ENCODE measurements around the gene PRELID3B.

Gene PRELID3B

GRCh38 chr20:59005523-59006166 is 36.9 kb downstream of the PRELID3B start:
- no peak for DNase-seq
- peaks cover 51% of the 10 kb centered on the region for H3K4me1 Mint-ChIP-seq
- no peaks in the 10 kb centered on the region for H3K9me3 Mint-ChIP-seq
- CTCF ChIA-PET, result no interaction called here
- H3K4me3 Mint-ChIP-seq, result peak overlapping the region; percentile 79
- peaks cover 28% of the 10 kb centered on the region for H3K27me3 Mint-ChIP-seq
- H3K27ac Mint-ChIP-seq, result peak overlapping the region; percentile 89
- peaks cover 25% of the 10 kb centered on the region for H3K36me3 Mint-ChIP-seq

GRCh38 chr20:59004763-59005522 is 37.6 kb downstream of the PRELID3B start:
- peaks cover 21% of the 10 kb centered on the region for H3K27me3 Mint-ChIP-seq
- H3K36me3 Mint-ChIP-seq, result peaks cover 29% of the 10 kb centered on the region
- peak overlapping the region; percentile 89 for H3K27ac Mint-ChIP-seq
- CTCF ChIA-PET, result no interaction called here
- H3K4me1 Mint-ChIP-seq, result peaks cover 45% of the 10 kb centered on the region
- H3K4me3 Mint-ChIP-seq, result peak overlapping the region; percentile 79
- no peaks in the 10 kb centered on the region for H3K9me3 Mint-ChIP-seq
- peak; percentile 67 for DNase-seq

GRCh38 chr20:59004493-59004762 is 38.2 kb downstream of the PRELID3B start:
- DNase-seq, result no peak
- Mint-ChIP-seq H3K27me3 (peaks cover 16% of the 10 kb centered on the region), H3K4me1 (peaks cover 43% of the 10 kb centered on the region), H3K36me3 (peaks cover 30% of the 10 kb centered on the region), H3K9me3 (no peaks in the 10 kb centered on the region), H3K27ac (peak overlapping the region; percentile 89), H3K4me3 (peak overlapping the region; percentile 79)
- CTCF ChIA-PET, result no interaction called here

GRCh38 chr20:59003836-59004492 is 38.6 kb downstream of the PRELID3B start:
- H3K4me1 Mint-ChIP-seq, result peaks cover 43% of the 10 kb centered on the region
- no peaks in the 10 kb centered on the region for H3K9me3 Mint-ChIP-seq
- CTCF ChIA-PET, result no interaction called here
- no peak for DNase-seq
- H3K4me3 Mint-ChIP-seq, result peak overlapping the region; percentile 79
- peak overlapping the region; percentile 62 for H3K27ac Mint-ChIP-seq
- H3K27me3 Mint-ChIP-seq, result peaks cover 11% of the 10 kb centered on the region
- H3K36me3 Mint-ChIP-seq, result peaks cover 32% of the 10 kb centered on the region

- DNase-seq, result no peak
- H3K27me3 Mint-ChIP-seq, result peaks cover under 1% of the 10 kb centered on the region
- CTCF ChIA-PET, result no interaction called here
- H3K36me3 Mint-ChIP-seq, result peaks cover 35% of the 10 kb centered on the region
- peak overlapping the region; percentile 24 for H3K27ac Mint-ChIP-seq
- H3K4me3 Mint-ChIP-seq, result no peak overlapping the region
- no peaks in the 10 kb centered on the region for H3K9me3 Mint-ChIP-seq
- H3K4me1 Mint-ChIP-seq, result peaks cover 43% of the 10 kb centered on the region
These were observed 39.6 kb downstream of the PRELID3B start for GRCh38 chr20:59002874-59003399.

GRCh38 chr20:59002388-59002787 is 40.2 kb downstream of the PRELID3B start:
- H3K9me3 Mint-ChIP-seq, result no peaks in the 10 kb centered on the region
- no peaks in the 10 kb centered on the region for H3K27me3 Mint-ChIP-seq
- CTCF ChIA-PET, result no interaction called here
- H3K27ac Mint-ChIP-seq, result peak overlapping the region; percentile 1
- DNase-seq, result no peak
- H3K36me3 Mint-ChIP-seq, result peaks cover 39% of the 10 kb centered on the region
- peaks cover 41% of the 10 kb centered on the region for H3K4me1 Mint-ChIP-seq
- no peak overlapping the region for H3K4me3 Mint-ChIP-seq

- Mint-ChIP-seq H3K9me3 (no peaks in the 10 kb centered on the region), H3K27ac (peak overlapping the region; percentile 37), H3K4me3 (no peak overlapping the region), H3K27me3 (no peaks in the 10 kb centered on the region), H3K4me1 (peaks cover 41% of the 10 kb centered on the region), H3K36me3 (peaks cover 43% of the 10 kb centered on the region)
- CTCF ChIA-PET, result no interaction called here
- DNase-seq, result no peak
These were observed 41.0 kb downstream of the PRELID3B start for GRCh38 chr20:59001449-59002171.

- no peaks in the 10 kb centered on the region for H3K9me3 Mint-ChIP-seq
These were observed 41.5 kb downstream of the PRELID3B start for GRCh38 chr20:59001068-59001448.

GRCh38 chr20:59000326-59000725 is 42.3 kb downstream of the PRELID3B start:
- Mint-ChIP-seq H3K4me3 (no peak overlapping the region), H3K4me1 (peaks cover 32% of the 10 kb centered on the region), H3K27me3 (no peaks in the 10 kb centered on the region), H3K36me3 (peaks cover 53% of the 10 kb centered on the region), H3K9me3 (no peaks in the 10 kb centered on the region), H3K27ac (no peak overlapping the region)
- DNase-seq, result no peak
- CTCF ChIA-PET, result no interaction called here

More at GRCh38 chr20:59001068-59001448, 41.5 kb downstream of the PRELID3B start:
- DNase-seq, result no peak
- peaks cover 46% of the 10 kb centered on the region for H3K36me3 Mint-ChIP-seq
- H3K4me3 Mint-ChIP-seq, result no peak overlapping the region
- H3K27ac Mint-ChIP-seq, result no peak overlapping the region
- no peaks in the 10 kb centered on the region for H3K27me3 Mint-ChIP-seq
- peaks cover 38% of the 10 kb centered on the region for H3K4me1 Mint-ChIP-seq
- CTCF ChIA-PET, result no interaction called here

- CTCF ChIA-PET, result no interaction called here
- Mint-ChIP-seq H3K9me3 (no peaks in the 10 kb centered on the region), H3K36me3 (peaks cover 60% of the 10 kb centered on the region), H3K4me1 (peaks cover 16% of the 10 kb centered on the region), H3K27me3 (no peaks in the 10 kb centered on the region), H3K27ac (no peak overlapping the region), H3K4me3 (no peak overlapping the region)
- no peak for DNase-seq
These were observed 43.9 kb downstream of the PRELID3B start for GRCh38 chr20:58998656-58999055.

GRCh38 chr20:58997141-58997770 is 45.3 kb downstream of the PRELID3B start:
- DNase-seq, result no peak
- CTCF ChIA-PET, result no interaction called here
- Mint-ChIP-seq H3K9me3 (no peaks in the 10 kb centered on the region), H3K4me1 (peaks cover 3% of the 10 kb centered on the region), H3K27me3 (no peaks in the 10 kb centered on the region), H3K4me3 (no peak overlapping the region), H3K27ac (no peak overlapping the region), H3K36me3 (peaks cover 60% of the 10 kb centered on the region)

GRCh38 chr20:58996226-58996611 is 46.4 kb downstream of the PRELID3B start:
- no peak overlapping the region for H3K27ac Mint-ChIP-seq
- CTCF ChIA-PET, result interaction anchor here (1.4 kb wide), 1 partner anchor 211 kb away, joined by 4 read pairs; no protein-coding TSS in a partner anchor
- no peaks in the 10 kb centered on the region for H3K27me3 Mint-ChIP-seq
- no peak for DNase-seq
- H3K36me3 Mint-ChIP-seq, result peaks cover 59% of the 10 kb centered on the region
- no peaks in the 10 kb centered on the region for H3K9me3 Mint-ChIP-seq
- H3K4me3 Mint-ChIP-seq, result no peak overlapping the region
- H3K4me1 Mint-ChIP-seq, result peaks cover 2% of the 10 kb centered on the region

GRCh38 chr20:58995461-58996225 is 46.9 kb downstream of the PRELID3B start:
- Mint-ChIP-seq H3K27ac (peak overlapping the region; percentile 56), H3K36me3 (peaks cover 61% of the 10 kb centered on the region), H3K9me3 (no peaks in the 10 kb centered on the region), H3K4me1 (peaks cover 2% of the 10 kb centered on the region), H3K27me3 (no peaks in the 10 kb centered on the region), H3K4me3 (no peak overlapping the region)
- CTCF ChIA-PET, result interaction anchor here (1.4 kb wide), 1 partner anchor 212 kb away, joined by 4 read pairs; no protein-coding TSS in a partner anchor
- no peak for DNase-seq

All from activated naive CD4-positive, alpha-beta T cell treated with anti-CD3 and anti-CD28 coated beads, Interleukin-2, amount 10 ng/mL, durations not matched to agents 7 days and 5 days (primary cell).